Middle frontal gyrus (tissue), 1 donor: Measurements from ENCODE around the gene ASF1B.

Experiments
- DNase-seq: peaks from one replicate; pipeline ENCODE4 v3.0.0-alpha.2; 2015; ENCODE audit warnings: low spot score; ENCODE audit errors: extremely low spot score

The ASF1B gene

GRCh38 chr19:14088634-14089411, 47.6 kb downstream of the ASF1B start:
- DNase-seq, result no peak

- DNase-seq, result no peak
These were observed 50.3 kb downstream of the ASF1B start for GRCh38 chr19:14086098-14086497.

- no peak for DNase-seq
These were observed 50.9 kb downstream of the ASF1B start, which contains the start of gene C19orf67 for GRCh38 chr19:14085309-14085995. TSS of gene C19orf67 (minus strand) at chr19:14085783. CDS start at chr19:14085627, 156 bp downstream.

- DNase-seq, result no peak
These were observed 53.8 kb downstream of the ASF1B start for GRCh38 chr19:14082675-14082960.

GRCh38 chr19:14081797-14082674, 54.4 kb downstream of the ASF1B start:
- DNase-seq, result no peak

GRCh38 chr19:14080887-14081796, 55.2 kb downstream of the ASF1B start:
- DNase-seq, result peak; percentile 99

GRCh38 chr19:14078411-14078810, 58.0 kb downstream of the ASF1B start:
- DNase-seq, result no peak

GRCh38 chr19:14073925-14074838, 62.2 kb downstream of the ASF1B start:
- DNase-seq, result no peak

GRCh38 chr19:14073261-14073924, 63.0 kb downstream of the ASF1B start:
- DNase-seq, result peak; percentile 68

- no peak for DNase-seq
These were observed 63.7 kb downstream of the ASF1B start, which contains the start of gene MISP3 for GRCh38 chr19:14072535-14073260. TSS of gene MISP3 (plus strand) at chr19:14072786. CDS start at chr19:14073310, 524 bp downstream.

- DNase-seq, result no peak
These were observed 65.9 kb downstream of the ASF1B start for GRCh38 chr19:14070268-14071050.
